ENCODE measurements around the gene AP5M1. TPM values are rescaled to one million over a fixed set of nuclear protein-coding genes. Genes with fewer than 3 reads are reported as not detected.
A peak's percentile ranks its signal among the peaks of the same experiment; 100 is the strongest.

AP5M1 gene
- total and polyA plus RNA-seq, 2 of the 4 experiments (the other 2 are of a cell fraction), result 16.1 to 28.3 TPM

DNA sequence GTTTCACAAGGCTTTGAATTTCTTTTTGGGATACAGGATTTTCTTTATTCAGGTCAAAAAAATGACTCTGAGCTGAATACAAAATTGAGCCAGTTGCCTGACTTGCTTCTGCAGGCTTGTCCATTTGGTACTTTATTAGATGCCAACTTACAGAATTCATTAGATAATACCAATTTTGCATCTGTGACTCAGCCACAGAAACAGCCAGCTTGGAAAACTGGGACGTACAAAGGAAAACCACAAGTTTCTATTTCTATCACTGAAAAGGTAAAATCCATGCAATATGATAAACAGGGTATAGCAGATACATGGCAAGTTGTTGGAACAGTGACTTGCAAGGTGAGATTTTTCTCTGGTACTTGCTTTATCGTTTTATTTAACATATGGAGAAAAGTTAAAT lies 5.8 kb downstream of the AP5M1 start:
- in situ Hi-C loops (cut with MboI; ENCODE audit: low sequenced_read_pairs), result loop anchor here (25.0 kb wide), 1 partner anchor 963 kb away; the partner anchor contains the start of gene PSMA3
- no peak overlapping the region for H3K27ac ChIP-seq (ENCODE audit: insufficient read depth, low read length)
- no peak overlapping the region for H3K14ac ChIP-seq (replicated peaks; ENCODE audit: low read depth, low read length)
- no peaks in the 10 kb centered on the region; the same call in 1 of the 2 replicates for H3K9me3 ChIP-seq (ENCODE audit: control insufficient read depth, insufficient read depth, low read length)
- no CpG with 5 or more reads among the region's 2 CpGs for WGBS, 2 experiments (ENCODE audit: extremely low coverage in 2 of 2, insufficient read length in 1 of 2)
- POLR2A ChIA-PET (ENCODE audit: unreplicated experiment), result no interaction called here
- H3K27me3 ChIP-seq (ENCODE audit: control insufficient read depth, insufficient read depth, low read length), result no peaks in the 10 kb centered on the region
- no peak overlapping the region for H2BK15ac ChIP-seq (ENCODE audit: low read depth, low read length)
- no peaks in the 10 kb centered on the region for H4K20me1 ChIP-seq (ENCODE audit: insufficient read depth, low read length)
- BruUV-seq (replicated peaks), result no TSS peak
- no peak overlapping the region for H2BK20ac ChIP-seq (ENCODE audit: low read depth, low read length)
- H4K5ac ChIP-seq (ENCODE audit: low read depth, low read length), result no peak overlapping the region
- TF ChIP-seq, protein P1, sequence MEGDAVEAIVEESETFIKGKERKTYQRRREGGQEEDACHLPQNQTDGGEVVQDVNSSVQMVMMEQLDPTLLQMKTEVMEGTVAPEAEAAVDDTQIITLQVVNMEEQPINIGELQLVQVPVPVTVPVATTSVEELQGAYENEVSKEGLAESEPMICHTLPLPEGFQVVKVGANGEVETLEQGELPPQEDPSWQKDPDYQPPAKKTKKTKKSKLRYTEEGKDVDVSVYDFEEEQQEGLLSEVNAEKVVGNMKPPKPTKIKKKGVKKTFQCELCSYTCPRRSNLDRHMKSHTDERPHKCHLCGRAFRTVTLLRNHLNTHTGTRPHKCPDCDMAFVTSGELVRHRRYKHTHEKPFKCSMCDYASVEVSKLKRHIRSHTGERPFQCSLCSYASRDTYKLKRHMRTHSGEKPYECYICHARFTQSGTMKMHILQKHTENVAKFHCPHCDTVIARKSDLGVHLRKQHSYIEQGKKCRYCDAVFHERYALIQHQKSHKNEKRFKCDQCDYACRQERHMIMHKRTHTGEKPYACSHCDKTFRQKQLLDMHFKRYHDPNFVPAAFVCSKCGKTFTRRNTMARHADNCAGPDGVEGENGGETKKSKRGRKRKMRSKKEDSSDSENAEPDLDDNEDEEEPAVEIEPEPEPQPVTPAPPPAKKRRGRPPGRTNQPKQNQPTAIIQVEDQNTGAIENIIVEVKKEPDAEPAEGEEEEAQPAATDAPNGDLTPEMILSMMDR (conservative IDR thresholded peaks at IDR 0.05; ENCODE audit: low read depth, low read length), result no peak
- TF ChIP-seq MAZ (IDR thresholded peaks at IDR 0.05; ENCODE audit: borderline replicate concordance, low read depth, low read length) (no peak), BHLHE40 (IDR thresholded peaks at IDR 0.05; ENCODE audit: low read depth, low read length) (no peak), MAFK (IDR thresholded peaks at IDR 0.05; ENCODE audit: low read depth, low read length) (no peak), RCOR1 (IDR thresholded peaks at IDR 0.05; ENCODE audit: insufficient replicate concordance, low read length) (no peak), RFX5 (IDR thresholded peaks at IDR 0.05; ENCODE audit: low read depth, low read length) (no peak), SMC3 (IDR thresholded peaks at IDR 0.05; ENCODE audit: low read depth, low read length) (no peak)
- H3K23ac ChIP-seq (ENCODE audit: low read depth, low read length), result no peak overlapping the region
- H2BK120ac ChIP-seq (ENCODE audit: low read depth, low read length), result no peak overlapping the region
- H3K4me1 ChIP-seq (ENCODE audit: control insufficient read depth, insufficient read depth, low read length), result no peaks in the 10 kb centered on the region
- no peak overlapping the region for H3K4me3 ChIP-seq (ENCODE audit: insufficient read depth, low read depth, low read length)
- CTCF ChIA-PET, result no interaction called here
- H2AK5ac ChIP-seq (ENCODE audit: low read depth, low read length), result no peak overlapping the region
- ATAC-seq (ENCODE audit: low read depth), result no peak
- H3K36me3 ChIP-seq (ENCODE audit: control insufficient read depth, insufficient read depth, low read length), result peaks cover 15% of the 10 kb centered on the region
- DNase-seq, result peak; percentile 22
- no peak overlapping the region for H4K8ac ChIP-seq (ENCODE audit: low read depth in 2 of 2, low read length in 2 of 2)
- H2AK9ac ChIP-seq (replicated peaks; ENCODE audit: low read depth, low read length, poor library complexity), result no peak overlapping the region
- peaks cover 14 to 28% of the 10 kb centered on the region in 2 experiments for H3K79me1 ChIP-seq (ENCODE audit: low read depth in 1 of 2, low read length in 2 of 2)
- intact Hi-C loops (cut with micrococcal nuclease), result no loop called here
- H3K9ac ChIP-seq (ENCODE audit: low read depth, low read length), result no peak overlapping the region
- no peak overlapping the region for H3K4me2 ChIP-seq (ENCODE audit: low read depth, low read length)
- H3K9me1 ChIP-seq (ENCODE audit: insufficient read depth, low read length), result no peaks in the 10 kb centered on the region
- H2BK5ac ChIP-seq (ENCODE audit: low read depth, low read length, poor library complexity, severe bottlenecking), result no peak overlapping the region
- H3K4ac ChIP-seq (ENCODE audit: low read depth, low read length), result no peak overlapping the region
- dilution Hi-C loops (cut with HindIII; ENCODE audit: low sequenced_read_pairs, unreplicated experiment), result no loop called here
- H2AFZ ChIP-seq (replicated peaks; ENCODE audit: low read length, poor library complexity), result no peak overlapping the region
- H3K56ac ChIP-seq (ENCODE audit: extremely low read depth, insufficient read depth, low read length), result no peak overlapping the region
- no peak overlapping the region for H3K18ac ChIP-seq (ENCODE audit: low read depth, low read length)
- no peak overlapping the region for H4K91ac ChIP-seq (ENCODE audit: insufficient read depth, low read depth, low read length)
